NCI-H2081 treated with DMSO at 0.1 percent for 48 hours (cell line): ENCODE data around the gene SLC16A5.
"Not testable (repeated sequence)": the region's sequence is repeated elsewhere in the genome, so short reads cannot be mapped to it uniquely, and the experiment has no call there.

ENCODE experiments used
- DNase-seq: peaks from one replicate; lab custom pipeline; 2025; lab: John Stamatoyannopoulos, UW

The SLC16A5 gene

DNA sequence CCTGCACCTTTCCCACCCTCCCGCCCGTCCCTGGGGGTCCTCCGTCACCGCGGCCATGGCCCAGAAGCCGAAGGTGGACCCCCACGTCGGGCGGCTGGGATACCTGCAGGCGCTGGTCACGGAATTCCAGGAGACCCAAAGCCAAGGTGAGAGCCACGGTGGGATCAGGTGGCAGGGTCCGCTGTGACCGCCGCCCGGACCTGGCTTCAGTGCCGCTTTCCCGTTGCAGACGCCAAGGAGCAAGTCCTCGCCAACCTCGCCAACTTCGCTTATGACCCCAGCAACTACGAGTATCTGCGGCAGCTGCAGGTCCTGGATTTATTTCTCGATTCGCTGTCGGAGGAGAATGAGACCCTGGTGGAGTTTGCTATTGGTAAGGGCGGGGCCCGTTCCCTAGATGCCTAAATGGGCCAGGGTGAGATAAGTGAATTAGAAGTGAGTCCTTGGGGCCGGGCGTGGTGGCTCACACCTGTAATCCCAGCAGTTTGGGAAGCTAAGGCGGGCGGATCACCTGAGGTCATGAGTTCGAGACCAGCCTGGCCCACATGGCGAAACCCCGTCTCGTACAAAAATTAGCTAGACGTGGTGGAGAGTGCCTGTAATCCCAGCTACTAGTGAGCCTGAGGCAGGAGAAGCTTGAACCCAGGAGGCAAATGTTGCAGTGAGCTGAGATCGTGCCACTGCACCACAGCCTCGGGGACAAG lies 22.6 kb downstream of the SLC16A5 start:
- DNase-seq, result no peak

GRCh38 chr17:75111777-75112335 lies 24.1 kb downstream of the SLC16A5 start:
- no peak for DNase-seq

DNA sequence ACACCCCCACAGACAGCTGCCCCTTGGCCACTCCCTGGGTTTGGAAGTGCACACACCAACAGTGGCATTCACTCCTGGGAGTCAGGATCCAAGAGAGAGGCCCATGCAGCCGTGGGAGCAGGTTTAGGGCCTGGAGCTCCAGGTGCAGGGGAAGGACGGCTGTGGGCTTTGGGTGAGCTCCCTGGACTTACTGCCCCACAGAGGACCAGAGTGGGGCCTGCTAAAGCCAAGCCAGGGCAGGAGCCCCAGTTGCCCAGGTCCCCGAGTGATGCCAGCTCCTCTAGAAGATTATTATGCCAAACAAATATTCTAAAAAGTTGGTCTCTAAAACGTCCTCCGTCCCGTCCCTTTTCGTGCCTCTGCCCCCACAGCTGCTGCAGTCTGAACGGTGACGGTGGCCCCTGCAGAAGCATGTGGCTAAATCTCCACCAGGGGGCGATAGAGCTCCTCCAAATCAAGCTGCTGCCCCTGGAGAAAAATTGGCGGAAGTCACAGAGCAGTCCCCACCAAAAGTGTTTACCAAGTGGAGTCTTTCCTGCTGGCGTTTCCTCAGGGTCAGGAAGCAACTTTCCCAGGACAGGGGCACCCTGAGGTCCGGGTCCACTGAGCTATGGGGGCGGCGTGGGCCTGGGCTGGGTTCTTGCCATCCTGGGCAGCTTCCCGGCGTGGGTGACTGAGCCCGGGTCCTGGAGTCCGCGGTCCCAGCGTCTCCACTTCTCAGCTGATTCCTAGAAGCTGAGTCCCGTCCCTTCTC lies 26.2 kb downstream of the SLC16A5 start:
- peak; percentile 26 for DNase-seq

GRCh38 chr17:75114552-75115314 lies 27.0 kb downstream of the SLC16A5 start:
- DNase-seq, result no peak

DNA sequence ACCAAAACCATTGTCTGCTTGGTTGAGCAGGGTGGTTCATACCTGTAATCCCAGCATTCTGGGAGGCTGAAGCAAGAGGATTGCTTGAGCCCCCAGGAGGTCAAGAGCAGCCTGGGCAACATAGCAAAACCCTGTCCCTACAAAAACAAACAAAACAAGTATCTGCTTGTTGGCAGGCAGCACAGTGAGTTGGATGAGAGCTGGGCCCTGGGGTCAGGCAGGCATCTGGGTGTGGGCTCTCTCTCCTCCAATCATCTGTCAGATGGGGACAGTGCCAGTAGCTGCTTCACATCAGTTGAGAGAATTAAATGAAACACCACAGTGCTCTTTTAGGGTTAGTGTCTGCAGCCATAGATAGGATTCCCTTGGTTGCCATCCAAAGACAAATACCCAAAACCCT lies 27.8 kb downstream of the SLC16A5 start:
- DNase-seq, result no peak

DNA sequence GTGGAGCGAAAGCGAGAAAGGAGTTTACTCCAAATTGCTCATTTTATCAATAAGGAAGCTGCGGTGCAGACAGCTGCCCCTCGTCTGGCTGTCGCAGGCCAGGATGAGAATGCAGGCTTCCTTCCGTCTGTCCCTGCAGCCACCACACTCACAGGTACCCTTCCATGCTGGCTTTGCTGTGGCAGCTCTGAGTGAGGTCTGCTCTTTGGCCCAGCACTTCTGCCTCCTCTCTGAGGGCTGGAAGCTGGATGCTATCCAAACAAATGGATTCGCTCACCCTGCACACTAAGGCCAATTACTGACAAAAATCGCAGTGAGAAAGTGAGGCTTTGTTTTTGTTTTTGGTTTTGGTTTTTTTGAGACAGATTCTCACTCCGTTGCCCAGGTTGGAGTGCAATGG lies 29.0 kb downstream of the SLC16A5 start:
- DNase-seq, result no peak

GRCh38 chr17:75118307-75118706 lies 30.6 kb downstream of the SLC16A5 start:
- DNase-seq, result no peak

DNA sequence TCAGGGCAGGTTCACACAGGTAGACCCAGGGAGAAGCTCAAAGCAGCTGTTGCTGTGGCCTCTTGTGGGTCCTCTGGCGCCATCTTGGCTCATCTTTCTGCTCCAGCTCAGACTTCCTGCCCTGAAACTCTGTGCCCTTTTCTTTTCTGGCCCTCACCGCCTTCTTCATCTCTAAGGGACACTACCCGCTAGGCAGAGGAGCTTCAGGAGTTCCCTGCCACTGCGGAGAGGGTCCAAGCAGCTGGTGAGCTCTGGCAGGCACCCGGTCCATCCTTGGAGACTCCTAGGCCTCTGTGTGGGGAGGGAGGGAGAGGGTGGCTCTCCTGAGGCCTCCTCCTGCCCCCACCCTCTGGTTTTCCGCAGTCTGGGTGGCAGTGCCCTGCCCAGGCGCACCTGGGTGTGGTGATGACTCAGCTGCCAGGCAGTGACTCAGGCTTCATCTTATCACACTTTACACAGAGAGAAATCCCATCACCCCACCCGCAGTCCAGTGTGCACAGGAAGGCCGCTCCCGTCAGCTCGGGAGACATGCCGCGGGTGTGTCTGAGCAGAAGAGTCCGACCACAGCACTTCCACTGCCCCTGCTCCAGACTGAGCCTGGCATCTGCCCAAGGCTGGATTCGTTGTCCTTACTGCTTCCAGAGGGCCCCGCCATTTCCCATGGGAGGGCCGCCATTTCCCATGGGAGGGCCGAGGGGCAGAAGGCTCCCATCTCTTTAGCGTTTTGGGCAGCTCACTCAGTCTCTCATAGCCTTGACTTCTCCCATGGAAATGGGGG lies 36.5 kb downstream of the SLC16A5 start:
- DNase-seq, result no peak

GRCh38 chr17:75124819-75125162 lies 37.0 kb downstream of the SLC16A5 start:
- no peak for DNase-seq

GRCh38 chr17:75125984-75126383 lies 38.2 kb downstream of the SLC16A5 start:
- DNase-seq, result no peak

GRCh38 chr17:75126954-75127353 lies 39.2 kb downstream of the SLC16A5 start:
- DNase-seq, result no peak

DNA sequence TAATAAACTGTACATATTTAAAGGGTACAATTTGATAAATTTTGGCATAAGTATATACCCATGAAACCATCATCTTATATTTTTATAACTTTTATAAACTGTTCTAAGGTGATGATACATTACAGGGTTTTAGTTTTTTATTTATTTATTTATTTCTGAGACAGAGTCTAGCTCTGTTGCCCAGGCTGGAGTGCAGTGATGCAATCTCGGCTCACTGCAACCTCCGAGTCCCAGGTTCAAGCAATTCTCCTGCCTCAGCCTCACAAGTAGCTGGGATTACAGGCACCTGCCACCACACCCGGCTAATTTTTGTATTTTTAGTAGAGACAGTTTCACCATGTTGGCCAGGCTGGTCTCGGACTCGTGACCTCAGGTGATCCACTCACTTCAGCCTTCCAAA lies 40.2 kb downstream of the SLC16A5 start:
- DNase-seq, result not testable (repeated sequence)

DNA sequence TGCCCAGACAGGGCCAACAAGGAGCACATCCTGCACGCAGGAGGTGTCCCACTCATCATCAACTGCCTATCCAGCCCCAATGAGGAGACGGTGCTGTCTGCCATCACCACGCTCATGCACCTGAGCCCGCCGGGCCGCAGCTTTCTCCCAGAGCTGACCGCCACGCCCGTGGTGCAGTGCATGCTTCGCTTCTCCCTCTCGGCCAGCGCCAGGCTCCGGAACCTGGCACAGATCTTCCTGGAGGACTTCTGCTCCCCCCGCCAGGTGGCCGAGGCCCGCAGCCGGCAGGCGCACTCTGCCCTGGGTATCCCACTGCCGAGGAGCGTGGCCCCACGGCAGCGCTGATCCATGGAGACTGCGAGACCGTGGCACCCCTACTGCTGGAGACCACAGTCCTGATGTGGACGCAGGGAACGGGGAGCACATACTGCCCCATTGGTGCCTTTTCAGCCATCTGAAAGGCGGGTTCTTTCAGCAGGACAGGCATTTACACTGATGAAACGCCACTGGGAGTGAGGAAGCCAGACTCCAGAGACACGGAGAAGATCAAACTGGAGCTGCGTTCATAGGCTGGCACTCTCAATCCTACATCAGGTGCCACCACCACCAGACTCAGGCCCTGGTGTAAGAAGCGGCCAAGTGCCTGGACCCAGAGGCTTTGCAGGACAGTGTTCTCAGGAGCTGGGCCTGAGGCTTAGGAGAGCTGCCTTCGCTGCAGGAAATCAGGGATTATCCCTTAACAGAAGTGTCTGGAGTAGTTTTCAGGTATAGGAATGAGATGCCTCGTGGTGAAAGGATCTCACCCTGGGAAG lies 41.1 kb downstream of the SLC16A5 start:
- DNase-seq, result no peak

DNA sequence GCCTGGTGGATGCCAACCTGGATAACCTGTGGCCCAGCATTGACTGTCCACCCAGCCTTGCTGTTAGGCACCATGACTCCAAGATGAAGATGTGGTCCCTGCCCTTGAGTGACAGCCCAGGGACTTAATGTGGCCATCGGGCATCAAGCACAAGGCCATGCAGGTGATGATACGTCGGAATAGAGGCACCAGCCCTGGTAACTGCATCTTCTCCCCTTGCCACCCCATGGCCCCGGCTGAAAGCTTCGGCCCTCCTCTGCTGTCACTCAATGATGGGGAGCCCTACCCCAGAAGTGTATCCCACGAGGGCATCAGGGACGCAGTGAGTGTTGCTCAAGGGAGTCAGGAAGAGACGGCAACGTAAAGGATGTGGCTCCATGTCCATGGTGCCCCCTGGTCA lies 41.8 kb downstream of the SLC16A5 start:
- no peak for DNase-seq

- DNase-seq, result no peak
Measured at GRCh38 chr17:75130059-75130631, 42.4 kb downstream of the SLC16A5 start.

- DNase-seq, result no peak
Measured at GRCh38 chr17:75130632-75131277, 43.0 kb downstream of the SLC16A5 start.

GRCh38 chr17:75131278-75132017 lies 43.7 kb downstream of the SLC16A5 start, which contains the start of gene NT5C:
NT5C (minus strand) TSS chr17:75131742; CDS start chr17:75131707, 35 bp downstream.
- peak; percentile 26 for DNase-seq

DNA sequence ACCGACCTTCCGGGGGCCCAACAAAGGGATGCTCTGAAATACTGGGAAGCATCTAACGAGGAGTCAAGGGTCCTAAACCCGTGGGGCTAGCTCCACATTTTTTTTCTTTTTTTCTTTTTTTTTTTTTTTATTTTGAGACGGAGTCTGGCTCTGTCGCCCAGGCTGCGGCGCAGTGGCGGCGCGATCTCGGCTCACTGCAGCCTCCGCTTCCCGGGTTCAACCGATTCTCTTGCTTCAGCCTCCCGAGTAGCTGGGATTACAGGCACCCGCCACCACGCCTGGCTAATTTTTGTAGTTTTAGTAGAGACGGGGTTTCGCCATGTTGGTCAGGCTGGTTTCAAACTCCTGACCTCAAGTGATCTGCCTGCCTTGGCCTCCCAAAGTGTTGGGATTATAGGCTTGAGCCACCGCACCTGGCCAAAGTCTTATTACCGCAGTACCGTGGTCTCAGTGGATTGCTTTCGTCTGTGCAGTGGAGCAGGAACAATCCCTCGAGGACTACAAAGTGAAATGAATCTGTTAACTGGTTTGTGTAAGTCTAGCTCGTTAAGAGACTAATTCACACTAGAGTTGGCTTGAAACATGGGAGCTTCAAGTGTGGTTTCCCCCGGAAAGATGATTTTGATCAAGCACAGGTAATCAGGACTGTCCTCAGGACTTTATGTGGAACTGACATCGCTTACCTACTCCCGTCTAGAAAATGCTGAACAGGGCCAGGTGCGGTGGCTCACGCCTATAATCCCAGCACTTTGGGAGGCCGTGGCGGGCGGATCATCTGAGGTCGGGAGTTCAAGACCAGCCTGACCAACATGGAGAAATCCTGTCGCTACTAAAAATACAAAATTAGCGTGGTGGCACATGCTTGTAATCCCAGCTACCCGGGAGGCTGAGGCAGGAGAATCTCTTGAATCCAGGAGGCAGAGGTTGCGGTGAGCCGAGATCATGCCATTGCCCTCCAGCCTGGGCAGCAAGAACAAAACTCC lies 44.6 kb downstream of the SLC16A5 start:
- DNase-seq, result not testable (repeated sequence)
